ENCODE measurements around the gene PRAMEF27.
"Not testable (repeated sequence)": the region's sequence is repeated elsewhere in the genome, so short reads cannot be mapped to it uniquely, and the experiment has no call there.

- TF ChIP-seq, protein P1, sequence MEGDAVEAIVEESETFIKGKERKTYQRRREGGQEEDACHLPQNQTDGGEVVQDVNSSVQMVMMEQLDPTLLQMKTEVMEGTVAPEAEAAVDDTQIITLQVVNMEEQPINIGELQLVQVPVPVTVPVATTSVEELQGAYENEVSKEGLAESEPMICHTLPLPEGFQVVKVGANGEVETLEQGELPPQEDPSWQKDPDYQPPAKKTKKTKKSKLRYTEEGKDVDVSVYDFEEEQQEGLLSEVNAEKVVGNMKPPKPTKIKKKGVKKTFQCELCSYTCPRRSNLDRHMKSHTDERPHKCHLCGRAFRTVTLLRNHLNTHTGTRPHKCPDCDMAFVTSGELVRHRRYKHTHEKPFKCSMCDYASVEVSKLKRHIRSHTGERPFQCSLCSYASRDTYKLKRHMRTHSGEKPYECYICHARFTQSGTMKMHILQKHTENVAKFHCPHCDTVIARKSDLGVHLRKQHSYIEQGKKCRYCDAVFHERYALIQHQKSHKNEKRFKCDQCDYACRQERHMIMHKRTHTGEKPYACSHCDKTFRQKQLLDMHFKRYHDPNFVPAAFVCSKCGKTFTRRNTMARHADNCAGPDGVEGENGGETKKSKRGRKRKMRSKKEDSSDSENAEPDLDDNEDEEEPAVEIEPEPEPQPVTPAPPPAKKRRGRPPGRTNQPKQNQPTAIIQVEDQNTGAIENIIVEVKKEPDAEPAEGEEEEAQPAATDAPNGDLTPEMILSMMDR (IDR thresholded peaks at IDR 0.05), result not testable (repeated sequence)
- TF ChIP-seq, protein P2, sequence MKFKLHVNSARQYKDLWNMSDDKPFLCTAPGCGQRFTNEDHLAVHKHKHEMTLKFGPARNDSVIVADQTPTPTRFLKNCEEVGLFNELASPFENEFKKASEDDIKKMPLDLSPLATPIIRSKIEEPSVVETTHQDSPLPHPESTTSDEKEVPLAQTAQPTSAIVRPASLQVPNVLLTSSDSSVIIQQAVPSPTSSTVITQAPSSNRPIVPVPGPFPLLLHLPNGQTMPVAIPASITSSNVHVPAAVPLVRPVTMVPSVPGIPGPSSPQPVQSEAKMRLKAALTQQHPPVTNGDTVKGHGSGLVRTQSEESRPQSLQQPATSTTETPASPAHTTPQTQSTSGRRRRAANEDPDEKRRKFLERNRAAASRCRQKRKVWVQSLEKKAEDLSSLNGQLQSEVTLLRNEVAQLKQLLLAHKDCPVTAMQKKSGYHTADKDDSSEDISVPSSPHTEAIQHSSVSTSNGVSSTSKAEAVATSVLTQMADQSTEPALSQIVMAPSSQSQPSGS (CRISPR knock-in tag; IDR thresholded peaks at IDR 0.05; ENCODE audit: borderline replicate concordance, low read depth), result not testable (repeated sequence)
- not testable (repeated sequence) for TF ChIP-seq USF2 (CRISPR knock-in tag; IDR thresholded peaks at IDR 0.05)
Measured at GRCh38 chr1:13005732-13006131, 50.6 kb downstream of the PRAMEF27 start.
